WTC11 (cell line): Measurements from ENCODE around the gene SLC19A1. TPM values are rescaled to one million over a fixed set of nuclear protein-coding genes. Genes with fewer than 3 reads are reported as not detected.

ENCODE experiments used
- ATAC-seq: fragments of 200-7000 bp; cut with Tn5 transposase; 2 replicates; pipeline ENCODE4 v1.10.0; 2021; ENCODE audit warnings: mild to moderate bottlenecking, moderate library complexity
- CTCF ChIA-PET: fragments of 300-600 bp; sonication (Branson Sonifier 250); formaldehyde crosslinking; loops from one replicate; lab custom pipeline; 2021; ENCODE audit warnings: antibody characterized with exemption; lab: Charles Lee
- POLR2A ChIA-PET: fragments of 350-600 bp; sonication (Branson Sonifier 250); formaldehyde crosslinking; loops from one replicate; lab custom pipeline; 2021; ENCODE audit warnings: antibody characterized with exemption; lab: Charles Lee
- DNase-seq: peaks from one replicate; pipeline ENCODE4 v3.0.0; 2021; ENCODE audit warnings: low spot score
- H3K27ac Mint-ChIP-seq: 2 replicates; pipeline ENCODE4 v1.8.0; 2021; ENCODE audit warnings: mixed read lengths
- H3K27me3 Mint-ChIP-seq: 2 replicates; pipeline ENCODE4 v1.8.0; 2021; ENCODE audit warnings: low read depth, mild to moderate bottlenecking, moderate library complexity, mixed read lengths
- H3K36me3 Mint-ChIP-seq: 2 replicates; pipeline ENCODE4 v1.8.0; 2021; ENCODE audit warnings: mixed read lengths
- H3K4me1 Mint-ChIP-seq: 2 replicates; pipeline ENCODE4 v1.8.0; 2022; ENCODE audit warnings: mixed read lengths
- H3K4me3 Mint-ChIP-seq: 2 replicates; pipeline ENCODE4 v1.8.0; 2021; ENCODE audit warnings: mild to moderate bottlenecking, moderate library complexity, mixed read lengths
- H3K9me3 Mint-ChIP-seq: 2 replicates; pipeline ENCODE4 v1.8.0; 2021; ENCODE audit warnings: mixed read lengths
- AFF4 ChIP-seq: sonication (generic); formaldehyde crosslinking; IDR thresholded peaks from 2 replicates; pipeline ENCODE4 v1.8.1; 2023; ENCODE audit warnings: mild to moderate bottlenecking, missing genetic modification reagents, borderline replicate concordance
- ATF6 ChIP-seq: sonication (generic); formaldehyde crosslinking; IDR thresholded peaks from 2 replicates; pipeline ENCODE4 v1.8.1; 2023; ENCODE audit warnings: mild to moderate bottlenecking, missing genetic modification reagents
- E2F4 ChIP-seq: sonication (generic); formaldehyde crosslinking; IDR thresholded peaks from 2 replicates; pipeline ENCODE4 v1.8.1; 2022; ENCODE audit warnings: low read depth, mild to moderate bottlenecking, moderate library complexity, missing genetic modification reagents, borderline replicate concordance
- ESRRA ChIP-seq: sonication (generic); formaldehyde crosslinking; IDR thresholded peaks from 2 replicates; pipeline ENCODE4 v1.8.1; 2022; ENCODE audit warnings: mild to moderate bottlenecking, missing genetic modification reagents, borderline replicate concordance
- ETV6 ChIP-seq: sonication (generic); formaldehyde crosslinking; IDR thresholded peaks from 2 replicates; pipeline ENCODE4 v1.8.1; 2022; ENCODE audit warnings: mild to moderate bottlenecking, missing genetic modification reagents
- FOXK1 ChIP-seq: sonication (generic); formaldehyde crosslinking; IDR thresholded peaks from 2 replicates; pipeline ENCODE4 v1.8.0; 2022; ENCODE audit warnings: mild to moderate bottlenecking, moderate library complexity, missing genetic modification reagents
- GABPB1 ChIP-seq: sonication (generic); formaldehyde crosslinking; IDR thresholded peaks from 2 replicates; pipeline ENCODE4 v1.8.1; 2023; ENCODE audit warnings: mild to moderate bottlenecking, missing genetic modification reagents
- IRF2 ChIP-seq: sonication (generic); formaldehyde crosslinking; IDR thresholded peaks from 2 replicates; pipeline ENCODE4 v1.8.0; 2022; ENCODE audit warnings: low read depth, missing genetic modification reagents, borderline replicate concordance
- NFATC4 ChIP-seq: fragments of 250-450 bp; sonication (Bioruptor Pico); IDR thresholded peaks from 2 replicates; pipeline ENCODE4 v1.9.0; 2021; ENCODE audit warnings: mild to moderate bottlenecking
- RELA ChIP-seq: sonication (generic); formaldehyde crosslinking; IDR thresholded peaks from 2 replicates; pipeline ENCODE4 v1.8.1; 2022; ENCODE audit warnings: missing genetic modification reagents, mild to moderate bottlenecking, borderline replicate concordance
- RORB ChIP-seq: fragments of 250-450 bp; sonication (Bioruptor Pico); IDR thresholded peaks from 2 replicates; pipeline ENCODE4 v1.9.0; 2021; ENCODE audit warnings: mild to moderate bottlenecking
- SMAD3 ChIP-seq: sonication (generic); formaldehyde crosslinking; IDR thresholded peaks from 2 replicates; pipeline ENCODE4 v1.8.0; 2022; ENCODE audit warnings: missing genetic modification reagents, mild to moderate bottlenecking, borderline replicate concordance
- TCF7 ChIP-seq: sonication (generic); formaldehyde crosslinking; IDR thresholded peaks from 2 replicates; pipeline ENCODE4 v1.8.0; 2022; ENCODE audit warnings: mild to moderate bottlenecking, low read depth, missing genetic modification reagents, moderate library complexity
- TEAD4 ChIP-seq: sonication (generic); formaldehyde crosslinking; IDR thresholded peaks from 2 replicates; pipeline ENCODE4 v1.8.0; 2022; ENCODE audit warnings: mild to moderate bottlenecking, missing genetic modification reagents
- ZBTB21 ChIP-seq: sonication (generic); formaldehyde crosslinking; IDR thresholded peaks from 2 replicates; pipeline ENCODE4 v1.8.1; 2023; ENCODE audit warnings: mild to moderate bottlenecking, missing genetic modification reagents, borderline replicate concordance
- ZNF121 ChIP-seq: sonication (generic); formaldehyde crosslinking; IDR thresholded peaks from 2 replicates; pipeline ENCODE4 v1.8.0; 2023; ENCODE audit warnings: missing genetic modification reagents
- ZSCAN18 ChIP-seq: fragments of 250-450 bp; sonication (Bioruptor Pico); IDR thresholded peaks from 2 replicates; pipeline ENCODE4 v2.1.2; 2022; ENCODE audit warnings: mild to moderate bottlenecking, moderate library complexity
- total RNA-seq: library from RNA; stranded (reverse); gene quantifications from 3 replicates; pipeline ENCODE4 v1.2.3, GENCODE V29; 2021

The SLC19A1 gene
- total RNA-seq, 1 experiment from 2014 or later: 29.8 TPM

- H3K27ac Mint-ChIP-seq: no peak overlapping the region
- peaks cover 7% of the 10 kb centered on the region for H3K9me3 Mint-ChIP-seq
- no peak for ATAC-seq
- no peak for TF ChIP-seq RORB
- TF ChIP-seq TEAD4 (CRISPR knock-in tag): no peak
- no peak for TF ChIP-seq SMAD3 (CRISPR knock-in tag)
- no peak for TF ChIP-seq ZSCAN18 (CRISPR knock-in tag)
- TF ChIP-seq ATF6 (CRISPR knock-in tag): no peak
- TF ChIP-seq ZBTB21 (CRISPR knock-in tag): no peak
- no peak for TF ChIP-seq TCF7 (CRISPR knock-in tag)
- TF ChIP-seq NFATC4 (CRISPR knock-in tag): no peak
- no peak for TF ChIP-seq FOXK1 (CRISPR knock-in tag)
- TF ChIP-seq GABPB1 (CRISPR knock-in tag): no peak
- TF ChIP-seq ESRRA (CRISPR knock-in tag): no peak
- TF ChIP-seq ETV6 (CRISPR knock-in tag): no peak
- TF ChIP-seq ZNF121 (CRISPR knock-in tag): no peak
- no peak for TF ChIP-seq RELA (CRISPR knock-in tag)
- TF ChIP-seq IRF2 (CRISPR knock-in tag): no peak
- TF ChIP-seq AFF4 (CRISPR knock-in tag): no peak
- TF ChIP-seq E2F4 (CRISPR knock-in tag): no peak
- peaks cover 22% of the 10 kb centered on the region for H3K4me1 Mint-ChIP-seq
- H3K4me3 Mint-ChIP-seq: no peak overlapping the region
- no peak for DNase-seq
- CTCF ChIA-PET: interaction anchor here (1.0 kb wide), 1 partner anchor 10 kb away, joined by 3 read pairs; no protein-coding TSS in a partner anchor
- POLR2A ChIA-PET: no interaction called here
- no peaks in the 10 kb centered on the region for H3K27me3 Mint-ChIP-seq
- peaks cover 23% of the 10 kb centered on the region for H3K36me3 Mint-ChIP-seq
Measured at GRCh38 chr21:45487161-45487806, 55.0 kb downstream of the SLC19A1 start.
